HG03066 (cell line): ENCODE results near the gene REG1B.

Experiments
- ATAC-seq: cut with Tn5 transposase; IDR thresholded peaks from one replicate; pipeline ENCODE4 v1.9.1; 2021; ENCODE audit warnings: low read depth; ENCODE audit not compliant: unreplicated experiment

REG1B gene

GRCh38 chr2:79087785-79088364, at the start of gene REG1B:
REG1B (minus strand) TSS chr2:79087993; CDS start chr2:79087612, 381 bp downstream.
- ATAC-seq, result no peak

- no peak for ATAC-seq
Measured at GRCh38 chr2:79131687-79132086, 43.9 kb upstream of the REG1B start.

- no peak for ATAC-seq
Measured at GRCh38 chr2:79129804-79130203, 42.0 kb upstream of the REG1B start.

- ATAC-seq, result no peak
Measured at GRCh38 chr2:79129260-79129659, 41.5 kb upstream of the REG1B start.

- no peak for ATAC-seq
Measured at GRCh38 chr2:79128406-79128805, 40.6 kb upstream of the REG1B start.

GRCh38 chr2:79125721-79125985, 37.9 kb upstream of the REG1B start:
- ATAC-seq, result no peak

- ATAC-seq, result no peak
Measured at GRCh38 chr2:79124907-79125720, 37.3 kb upstream of the REG1B start.

- no peak for ATAC-seq
Measured at GRCh38 chr2:79122676-79123075, 34.9 kb upstream of the REG1B start.

GRCh38 chr2:79120194-79120713, 32.5 kb upstream of the REG1B start, which contains the start of gene REG1A:
REG1A (plus strand) TSS chr2:79120488; CDS start chr2:79120862, 374 bp downstream.
- ATAC-seq, result no peak

- no peak for ATAC-seq
Measured at GRCh38 chr2:79116997-79117928, 29.5 kb upstream of the REG1B start.

- ATAC-seq, result no peak
Measured at GRCh38 chr2:79114797-79115494, 27.2 kb upstream of the REG1B start.

GRCh38 chr2:79112269-79112668, 24.5 kb upstream of the REG1B start:
- ATAC-seq, result no peak

- no peak for ATAC-seq
Measured at GRCh38 chr2:79105259-79105658, 17.5 kb upstream of the REG1B start.

GRCh38 chr2:79103214-79103613, 15.4 kb upstream of the REG1B start:
- ATAC-seq, result no peak

- no peak for ATAC-seq
Measured at GRCh38 chr2:79101024-79101423, 13.2 kb upstream of the REG1B start.

- ATAC-seq, result no peak
Measured at GRCh38 chr2:79100285-79100684, 12.5 kb upstream of the REG1B start.

GRCh38 chr2:79099140-79099686, 11.4 kb upstream of the REG1B start:
- no peak for ATAC-seq

GRCh38 chr2:79097843-79098242, 10.1 kb upstream of the REG1B start:
- no peak for ATAC-seq

GRCh38 chr2:79090693-79091092, 2.9 kb upstream of the REG1B start:
- no peak for ATAC-seq

GRCh38 chr2:79086255-79086654, 1.5 kb downstream of the REG1B start:
- no peak for ATAC-seq
